ENCODE results near the gene CEP97. TPM values are rescaled to one million over a fixed set of nuclear protein-coding genes. Genes with fewer than 3 reads are reported as not detected.

Gene CEP97
- total RNA-seq, 4 donors from 2014 or later: 5.1 to 39.5 (median 17.0) TPM

DNA sequence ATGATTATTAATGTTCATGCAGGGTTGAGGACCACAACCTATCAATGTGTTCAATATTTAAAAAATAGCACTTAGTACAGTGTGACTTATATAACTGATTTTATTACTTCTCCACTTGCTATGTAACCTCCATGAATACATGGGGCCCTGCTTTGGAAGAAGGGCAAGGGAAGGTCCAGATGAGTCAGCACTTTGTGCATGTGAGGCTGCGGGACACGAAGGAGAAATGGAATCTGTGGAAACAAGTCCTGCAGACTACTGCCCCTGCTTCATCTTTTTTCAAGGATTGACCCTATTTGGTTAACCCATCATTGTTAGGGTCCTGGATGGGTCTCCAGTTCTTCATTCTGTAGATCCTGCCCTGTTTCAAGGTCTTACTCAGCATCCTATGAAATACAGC lies 56.2 kb downstream of the CEP97 start:
- H3K36me3 ChIP-seq: no peaks in the 10 kb centered on the region
- no peak for TF ChIP-seq POLR2A (IDR thresholded peaks at IDR 0.05)
- TF ChIP-seq, protein P1, sequence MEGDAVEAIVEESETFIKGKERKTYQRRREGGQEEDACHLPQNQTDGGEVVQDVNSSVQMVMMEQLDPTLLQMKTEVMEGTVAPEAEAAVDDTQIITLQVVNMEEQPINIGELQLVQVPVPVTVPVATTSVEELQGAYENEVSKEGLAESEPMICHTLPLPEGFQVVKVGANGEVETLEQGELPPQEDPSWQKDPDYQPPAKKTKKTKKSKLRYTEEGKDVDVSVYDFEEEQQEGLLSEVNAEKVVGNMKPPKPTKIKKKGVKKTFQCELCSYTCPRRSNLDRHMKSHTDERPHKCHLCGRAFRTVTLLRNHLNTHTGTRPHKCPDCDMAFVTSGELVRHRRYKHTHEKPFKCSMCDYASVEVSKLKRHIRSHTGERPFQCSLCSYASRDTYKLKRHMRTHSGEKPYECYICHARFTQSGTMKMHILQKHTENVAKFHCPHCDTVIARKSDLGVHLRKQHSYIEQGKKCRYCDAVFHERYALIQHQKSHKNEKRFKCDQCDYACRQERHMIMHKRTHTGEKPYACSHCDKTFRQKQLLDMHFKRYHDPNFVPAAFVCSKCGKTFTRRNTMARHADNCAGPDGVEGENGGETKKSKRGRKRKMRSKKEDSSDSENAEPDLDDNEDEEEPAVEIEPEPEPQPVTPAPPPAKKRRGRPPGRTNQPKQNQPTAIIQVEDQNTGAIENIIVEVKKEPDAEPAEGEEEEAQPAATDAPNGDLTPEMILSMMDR (IDR thresholded peaks at IDR 0.05): no peak
- H3K27ac ChIP-seq: peak overlapping the region; percentile 84
- H3K4me1 ChIP-seq: no peaks in the 10 kb centered on the region
- DNase-seq: peak in 1 of 2 donors; percentile 36
- H3K27me3 ChIP-seq: no peaks in the 10 kb centered on the region
- peak overlapping the region in 1 of 2 donors; percentile 64 for H3K4me3 ChIP-seq
- H3K9me3 ChIP-seq: no peaks in the 10 kb centered on the region
- intact Hi-C loops (cut with DNase I; ENCODE audit: low total_unique reads): no loop called here

DNA sequence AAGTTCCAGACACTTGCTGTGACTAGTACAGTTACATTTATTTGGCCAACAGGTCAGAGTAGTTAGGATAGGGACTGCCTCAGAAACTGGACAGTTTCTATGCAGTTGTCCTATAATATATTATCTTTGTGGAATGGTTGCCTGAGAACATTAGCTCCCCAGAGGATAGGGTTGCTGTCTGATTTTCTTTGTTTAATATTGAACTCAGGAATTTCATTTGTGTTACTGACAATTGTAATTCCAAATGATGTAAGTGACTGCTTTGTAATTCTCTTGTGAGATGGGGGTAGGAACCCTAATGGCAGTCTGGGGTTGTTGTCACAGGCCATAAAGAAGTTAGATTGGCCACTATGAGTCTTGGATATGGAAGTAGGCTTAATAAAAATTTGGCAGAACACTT lies 56.8 kb downstream of the CEP97 start:
- no peaks in the 10 kb centered on the region for H3K27me3 ChIP-seq
- no peak overlapping the region for H3K4me3 ChIP-seq
- H3K27ac ChIP-seq: peak overlapping the region; percentile 84
- no peak for TF ChIP-seq POLR2A (IDR thresholded peaks at IDR 0.05)
- TF ChIP-seq, protein P1 (IDR thresholded peaks at IDR 0.05): no peak
- no peaks in the 10 kb centered on the region for H3K36me3 ChIP-seq
- DNase-seq: no peak
- intact Hi-C loops (cut with DNase I; ENCODE audit: low total_unique reads): no loop called here
- H3K9me3 ChIP-seq: no peaks in the 10 kb centered on the region
- H3K4me1 ChIP-seq: no peaks in the 10 kb centered on the region

DNA sequence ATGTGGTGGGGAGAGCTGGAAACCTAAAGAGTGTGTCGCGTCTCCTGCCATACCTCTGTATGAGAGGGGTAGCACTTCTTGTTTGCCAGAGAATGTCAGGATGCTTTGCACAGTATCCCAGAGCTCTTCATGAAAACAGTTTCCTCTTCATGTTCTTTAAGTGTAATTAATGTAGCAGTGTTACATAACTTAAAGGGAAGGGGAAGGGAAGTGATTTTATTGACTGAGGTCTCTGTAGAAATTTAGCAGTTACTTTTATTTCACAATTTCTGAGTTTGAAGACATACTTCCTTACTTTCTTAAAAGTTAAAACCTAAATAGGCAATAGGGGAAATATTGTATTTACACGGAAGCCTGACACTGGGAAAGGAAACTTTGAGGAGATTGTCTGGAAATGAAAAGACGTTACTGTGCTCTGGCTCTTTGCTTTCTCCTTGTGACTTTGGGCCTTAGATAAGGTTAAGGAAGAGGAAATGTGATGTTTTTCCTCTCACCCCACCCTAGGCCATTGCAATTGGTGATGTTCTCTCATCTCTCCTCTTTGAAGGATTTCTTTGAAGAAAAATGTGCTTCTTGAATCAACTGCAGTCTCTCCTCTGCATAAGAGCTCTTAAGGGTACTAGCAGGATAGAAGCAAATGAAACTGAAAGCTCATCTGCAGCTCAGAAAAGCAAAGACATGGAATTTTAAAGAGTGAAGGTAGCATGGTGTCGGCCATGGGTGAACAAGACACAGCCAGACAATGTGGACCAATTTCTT lies 60.6 kb downstream of the CEP97 start:
- no peaks in the 10 kb centered on the region for H3K36me3 ChIP-seq
- peak overlapping the region; percentile 42 to 56 for H3K27ac ChIP-seq
- intact Hi-C loops (cut with DNase I; ENCODE audit: low total_unique reads): no loop called here
- DNase-seq: no peak
- H3K4me3 ChIP-seq: no peak overlapping the region
- H3K27me3 ChIP-seq: no peaks in the 10 kb centered on the region
- no peaks in the 10 kb centered on the region for H3K9me3 ChIP-seq
- no peaks in the 10 kb centered on the region for H3K4me1 ChIP-seq
- TF ChIP-seq POLR2A (IDR thresholded peaks at IDR 0.05): no peak
- TF ChIP-seq, protein P1 (IDR thresholded peaks at IDR 0.05): no peak

DNA sequence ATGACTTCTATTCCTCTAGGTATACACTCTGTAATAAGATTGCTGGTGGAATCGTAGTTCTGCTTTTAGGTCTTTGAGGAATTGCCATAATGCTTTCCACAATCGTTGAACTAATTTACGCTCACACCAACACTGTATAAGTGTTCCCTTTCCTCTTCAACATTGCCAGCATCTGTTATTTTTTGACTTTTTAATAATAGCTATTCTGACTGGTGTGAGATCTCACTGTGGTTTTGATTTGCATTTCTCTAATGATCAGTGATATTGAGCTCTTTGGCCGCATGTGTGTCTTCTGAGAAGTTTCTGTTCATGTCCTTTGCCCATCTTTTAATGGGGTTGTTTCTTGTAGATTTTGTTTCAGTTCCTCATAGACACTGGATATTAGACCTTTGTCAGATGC lies 67.4 kb downstream of the CEP97 start:
- no peaks in the 10 kb centered on the region for H3K36me3 ChIP-seq
- intact Hi-C loops (cut with DNase I; ENCODE audit: low total_unique reads): no loop called here
- H3K4me1 ChIP-seq: no peaks in the 10 kb centered on the region
- no peak overlapping the region for H3K27ac ChIP-seq
- DNase-seq: no peak
- H3K9me3 ChIP-seq: no peaks in the 10 kb centered on the region
- H3K4me3 ChIP-seq: no peak overlapping the region
- TF ChIP-seq, protein P1 (IDR thresholded peaks at IDR 0.05): no peak
- no peak for TF ChIP-seq POLR2A (IDR thresholded peaks at IDR 0.05)
- H3K27me3 ChIP-seq: no peaks in the 10 kb centered on the region

DNA sequence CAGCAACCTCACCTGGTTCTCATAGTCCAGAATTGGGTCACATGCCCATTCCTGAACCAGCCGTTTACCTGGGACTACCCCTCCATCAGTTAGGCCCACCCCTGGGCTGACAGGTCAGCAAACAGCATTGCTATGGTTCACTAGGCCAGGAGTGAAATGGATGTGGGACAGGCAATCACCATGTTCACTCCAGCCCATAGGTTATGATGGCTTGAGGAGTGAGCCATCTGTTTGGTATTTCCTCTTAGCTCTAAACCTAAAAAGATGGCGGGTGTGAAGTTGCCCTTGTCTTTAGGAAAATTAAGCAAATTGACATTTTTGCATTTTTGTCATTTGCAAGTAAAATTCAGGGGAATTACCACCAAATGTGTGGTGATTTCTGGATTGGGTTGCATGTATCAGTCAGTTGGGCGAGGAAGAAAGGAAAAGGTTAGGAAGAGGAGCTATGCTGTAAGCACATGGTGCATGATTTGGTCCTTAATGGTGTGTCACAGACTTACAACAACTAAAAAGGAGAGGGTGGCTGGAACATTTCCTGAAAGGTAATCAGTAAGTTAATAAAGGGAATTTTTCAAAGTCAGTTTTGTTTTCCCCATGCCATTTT lies 71.8 kb downstream of the CEP97 start:
- intact Hi-C loops (cut with DNase I; ENCODE audit: low total_unique reads): no loop called here
- Histone ChIP-seq H3K4me3 (no peak overlapping the region), H3K27ac (no peak overlapping the region), H3K36me3 (no peaks in the 10 kb centered on the region), H3K4me1 (no peaks in the 10 kb centered on the region), H3K27me3 (no peaks in the 10 kb centered on the region), H3K9me3 (no peaks in the 10 kb centered on the region)
- no peak for DNase-seq
- no peak for TF ChIP-seq POLR2A (IDR thresholded peaks at IDR 0.05)
- TF ChIP-seq, protein P1 (IDR thresholded peaks at IDR 0.05): no peak

All from uterus (tissue), 4 donors.